MCF 10A (cell line): ENCODE data around the gene ASCC3. TPM values are rescaled to one million over a fixed set of nuclear protein-coding genes. Genes with fewer than 3 reads are reported as not detected.

Experiments used
- BruUV-seq: library from RNA; stranded (reverse); fragments of 400-500 nt; replicated peaks from 2 replicates; lab custom pipeline; 2021; lab: Mats Ljungman, UMichigan
- CTCF ChIA-PET: fragments of 300-600 bp; sonication (Branson Sonifier 250); formaldehyde crosslinking; extraction: SDS; loops from one replicate; lab custom pipeline; 2021; ENCODE audit warnings: antibody characterized with exemption, inconsistent platforms; lab: Yijun Ruan, JAX
- POLR2A ChIA-PET: fragments of 300-600, 350-650 bp; sonication (Branson Sonifier 250); formaldehyde crosslinking; extraction: SDS; loops from one replicate; lab custom pipeline; 2020; ENCODE audit warnings: antibody characterized with exemption, inconsistent platforms; lab: Yijun Ruan, JAX
- DNase-seq: peaks from one replicate; pipeline ENCODE4 v3.0.0-alpha.2; 2018; ENCODE audit not compliant: unreplicated experiment
- H3K27ac Mint-ChIP-seq: one replicate; pipeline ENCODE4 v1.8.0; 2022; ENCODE audit warnings: mild to moderate bottlenecking, low read depth, mixed read lengths; ENCODE audit not compliant: unreplicated experiment
- H3K27me3 Mint-ChIP-seq: one replicate; pipeline ENCODE4 v1.8.0; 2022; ENCODE audit warnings: mixed read lengths; ENCODE audit not compliant: insufficient read depth, unreplicated experiment
- H3K36me3 Mint-ChIP-seq: one replicate; pipeline ENCODE4 v1.8.0; 2022; ENCODE audit warnings: mild to moderate bottlenecking, moderate library complexity, mixed read lengths; ENCODE audit not compliant: insufficient read depth, unreplicated experiment
- H3K4me1 Mint-ChIP-seq: one replicate; pipeline ENCODE4 v1.8.0; 2022; ENCODE audit warnings: mixed read lengths; ENCODE audit not compliant: insufficient read depth, unreplicated experiment
- H3K4me3 Mint-ChIP-seq: one replicate; pipeline ENCODE4 v1.8.0; 2022; ENCODE audit warnings: mild to moderate bottlenecking, moderate library complexity, mixed read lengths; ENCODE audit not compliant: unreplicated experiment
- H3K9me3 Mint-ChIP-seq: one replicate; pipeline ENCODE4 v1.8.0; 2022; ENCODE audit warnings: mixed read lengths; ENCODE audit not compliant: unreplicated experiment
- CTCF ChIP-seq: fragments of 200-600 bp; IDR thresholded peaks from one replicate; pipeline ENCODE4 v1.8.0; 2022; ENCODE audit warnings: antibody characterized with exemption, mild to moderate bottlenecking; ENCODE audit not compliant: unreplicated experiment
- intact Hi-C: fragments of 100-400 bp; cut with micrococcal nuclease; formaldehyde crosslinking; loops from 2 replicates; pipeline ENCODE4 v1.14.1; 2022
- total RNA-seq: library from RNA; stranded (reverse); gene quantifications from 2 replicates; pipeline ENCODE4 v1.2.3, GENCODE V29; 2022

Gene ASCC3
- total RNA-seq, 1 experiment from 2014 or later, result 85.0 TPM

GRCh38 chr6:100664274-100665040 is 216.7 kb downstream of the ASCC3 start:
- TF ChIP-seq CTCF, result peak; percentile 50
- Mint-ChIP-seq H3K27me3 (no peaks in the 10 kb centered on the region), H3K9me3 (no peaks in the 10 kb centered on the region), H3K36me3 (peaks cover 23% of the 10 kb centered on the region), H3K4me3 (no peak overlapping the region), H3K27ac (no peak overlapping the region), H3K4me1 (peaks cover 11% of the 10 kb centered on the region)
- no TSS peak for BruUV-seq
- ChIA-PET CTCF (interaction anchor here (0.6 to 4.9 kb wide), 26 partner anchors 8 to 796 kb away, joined by 3 to 33 read pairs (median 3); no protein-coding TSS in a partner anchor), POLR2A (interaction anchor here (1.0 kb wide), 1 partner anchor 11 kb away, joined by 4 read pairs; no protein-coding TSS in a partner anchor)
- intact Hi-C loops, result loop anchor here (5.0 to 10.0 kb wide), 2 partner anchors 172 to 800 kb away; no protein-coding TSS in a partner anchor
- DNase-seq, result peak; percentile 44

- no peak overlapping the region for H3K27ac Mint-ChIP-seq
- peak; percentile 28 for DNase-seq
- H3K4me1 Mint-ChIP-seq, result peaks cover 11% of the 10 kb centered on the region
- CTCF ChIA-PET, result interaction anchor here (0.6 to 4.9 kb wide), 20 partner anchors 12 to 795 kb away, joined by 3 to 33 read pairs (median 4); no protein-coding TSS in a partner anchor
- H3K27me3 Mint-ChIP-seq, result no peaks in the 10 kb centered on the region
- H3K36me3 Mint-ChIP-seq, result peaks cover 23% of the 10 kb centered on the region
- no peak for TF ChIP-seq CTCF
- POLR2A ChIA-PET, result interaction anchor here (0.6 to 1.2 kb wide), 3 partner anchors 17 to 1072 kb away, joined by 3 read pairs; no protein-coding TSS in a partner anchor
- BruUV-seq, result no TSS peak
- H3K4me3 Mint-ChIP-seq, result no peak overlapping the region
- intact Hi-C loops, result loop anchor here (5.0 to 10.0 kb wide), 2 partner anchors 171 to 799 kb away; no protein-coding TSS in a partner anchor
- no peaks in the 10 kb centered on the region for H3K9me3 Mint-ChIP-seq
Observed at GRCh38 chr6:100663219-100663863, 217.8 kb downstream of the ASCC3 start.

- intact Hi-C loops, result loop anchor here (5.0 to 10.0 kb wide), 2 partner anchors 170 to 797 kb away; no protein-coding TSS in a partner anchor
- H3K9me3 Mint-ChIP-seq, result no peaks in the 10 kb centered on the region
- H3K36me3 Mint-ChIP-seq, result peaks cover 23% of the 10 kb centered on the region
- H3K4me1 Mint-ChIP-seq, result peaks cover 11% of the 10 kb centered on the region
- TF ChIP-seq CTCF, result no peak
- no peak for DNase-seq
- ChIA-PET POLR2A (interaction anchor here (1.2 kb wide), 1 partner anchor 16 kb away, joined by 3 read pairs; no protein-coding TSS in a partner anchor), CTCF (interaction anchor here (1.8 to 4.9 kb wide), 3 partner anchors 11 to 555 kb away, joined by 4 to 33 read pairs (median 18); no protein-coding TSS in a partner anchor)
- H3K27me3 Mint-ChIP-seq, result no peaks in the 10 kb centered on the region
- no peak overlapping the region for H3K4me3 Mint-ChIP-seq
- no peak overlapping the region for H3K27ac Mint-ChIP-seq
- no TSS peak for BruUV-seq
Observed at GRCh38 chr6:100662264-100662663, 218.9 kb downstream of the ASCC3 start.

GRCh38 chr6:100658486-100658885 is 222.6 kb downstream of the ASCC3 start:
- no peak for DNase-seq
- TF ChIP-seq CTCF, result no peak
- intact Hi-C loops, result loop anchor here (5.0 kb wide), 1 partner anchor 181 kb away; no protein-coding TSS in a partner anchor
- CTCF ChIA-PET, result interaction anchor here (0.8 to 3.3 kb wide), 5 partner anchors 8 to 551 kb away, joined by 3 to 16 read pairs (median 3); no protein-coding TSS in a partner anchor
- no TSS peak for BruUV-seq
- Mint-ChIP-seq H3K27ac (no peak overlapping the region), H3K9me3 (no peaks in the 10 kb centered on the region), H3K36me3 (peaks cover 23% of the 10 kb centered on the region), H3K4me3 (no peak overlapping the region), H3K27me3 (no peaks in the 10 kb centered on the region), H3K4me1 (peaks cover 9% of the 10 kb centered on the region)
- POLR2A ChIA-PET, result no interaction called here
